Retinal pigment epithelial cell (primary cell): ENCODE data around the gene EEF2KMT.

Source experiments
- DNase-seq: peaks from one replicate; pipeline ENCODE4 v3.0.0-alpha.2; 2010; ENCODE audit warnings: low read depth
- H3K4me3 ChIP-seq: 2 replicates; pipeline ENCODE4 v1.5.1; 2011; ENCODE audit warnings: mild to moderate bottlenecking, low read length, control low read depth, moderate library complexity
- CTCF ChIP-seq: conservative IDR thresholded peaks from 2 replicates; pipeline ENCODE4 v1.5.1; 2011; ENCODE audit warnings: low read depth, low read length, control low read depth, inconsistent platforms

The EEF2KMT gene

GRCh38 chr16:5071341-5071680, 26.3 kb downstream of the EEF2KMT start:
- H3K4me3 ChIP-seq = peak overlapping the region; percentile 75
- TF ChIP-seq CTCF = no peak
- no peak for DNase-seq

- no peak overlapping the region for H3K4me3 ChIP-seq
- TF ChIP-seq CTCF = no peak
- DNase-seq = no peak
These were observed 27.0 kb downstream of the EEF2KMT start for GRCh38 chr16:5070431-5071186.

GRCh38 chr16:5069854-5070253, 27.7 kb downstream of the EEF2KMT start:
- TF ChIP-seq CTCF = no peak
- H3K4me3 ChIP-seq = no peak overlapping the region
- no peak for DNase-seq

DNA sequence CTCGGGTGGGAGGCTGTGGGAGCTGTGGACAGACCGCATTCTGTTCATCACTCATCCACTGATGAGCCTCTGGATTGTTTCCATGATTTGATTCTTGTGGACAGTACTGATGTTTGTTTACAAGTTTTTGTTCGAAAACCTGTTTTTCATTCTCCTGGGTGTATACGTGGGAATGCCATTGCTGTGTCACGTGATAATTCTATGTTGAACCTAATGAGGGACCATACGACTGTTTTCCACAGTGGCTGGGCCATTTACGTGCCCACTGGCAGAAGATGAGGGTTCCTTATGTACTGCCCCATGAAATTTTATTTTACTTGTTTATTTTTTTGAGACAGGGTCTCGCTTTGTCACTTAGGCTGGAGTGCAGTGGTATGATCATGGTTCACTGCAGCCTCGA, 28.5 kb downstream of the EEF2KMT start:
- DNase-seq = no peak
- no peak overlapping the region for H3K4me3 ChIP-seq
- TF ChIP-seq CTCF = no peak

GRCh38 chr16:5066511-5066910, 31.1 kb downstream of the EEF2KMT start:
- no peak overlapping the region for H3K4me3 ChIP-seq
- DNase-seq = no peak
- TF ChIP-seq CTCF = no peak

DNA sequence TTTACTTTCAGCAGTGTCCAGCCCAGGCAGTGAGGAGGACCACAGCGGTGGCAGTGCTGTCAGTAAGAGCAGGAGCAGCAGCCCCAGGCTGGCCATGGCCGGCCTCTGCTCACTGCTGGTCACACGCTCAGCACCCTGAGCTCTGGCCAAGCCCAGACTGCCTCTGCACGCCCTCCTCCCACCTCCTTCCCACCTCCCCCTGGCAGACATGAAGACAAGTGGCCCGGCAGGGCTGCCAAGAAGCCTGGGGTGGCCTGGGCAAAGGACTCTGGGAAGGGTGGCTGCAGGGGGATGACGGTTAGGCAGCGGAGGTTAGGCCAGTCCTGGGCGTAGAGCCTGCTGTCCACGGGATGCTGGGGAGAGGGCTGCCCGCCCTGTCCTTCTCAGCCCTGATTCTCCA, 31.8 kb downstream of the EEF2KMT start, which contains the start of gene C16orf89:
Gene C16orf89 (minus strand): TSS at position 144 of the 400 bp plus-strand sequence. CDS start 48 bp downstream, at position 96.
- TF ChIP-seq CTCF = no peak
- H3K4me3 ChIP-seq = no peak within 1 kb of the TSS
- DNase-seq = no peak

DNA sequence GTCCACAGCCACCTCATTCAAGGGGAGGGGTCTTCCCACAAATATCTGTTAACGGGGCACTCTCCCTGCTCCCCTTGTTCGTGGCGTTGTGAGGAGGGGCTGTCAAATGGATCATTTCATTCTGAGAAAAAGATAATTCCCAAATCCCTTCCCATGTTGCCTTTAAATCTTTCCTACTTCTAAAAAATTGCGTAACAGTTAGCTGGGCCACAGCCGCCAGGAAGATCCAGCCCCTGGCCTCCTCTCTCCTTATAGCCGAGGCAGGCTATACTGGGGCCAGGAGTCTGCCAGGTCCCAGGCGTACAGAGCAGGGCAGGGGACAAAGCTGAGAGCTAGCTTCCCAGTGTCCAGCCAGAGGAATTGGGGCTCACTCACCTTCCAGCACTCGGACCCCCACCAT, 32.3 kb downstream of the EEF2KMT start:
- TF ChIP-seq CTCF = no peak
- no peak for DNase-seq
- H3K4me3 ChIP-seq = no peak overlapping the region
